ENCODE results near the gene VPS18.
A peak's percentile ranks its signal among the peaks of the same experiment; 100 is the strongest.

VPS18 gene

DNA sequence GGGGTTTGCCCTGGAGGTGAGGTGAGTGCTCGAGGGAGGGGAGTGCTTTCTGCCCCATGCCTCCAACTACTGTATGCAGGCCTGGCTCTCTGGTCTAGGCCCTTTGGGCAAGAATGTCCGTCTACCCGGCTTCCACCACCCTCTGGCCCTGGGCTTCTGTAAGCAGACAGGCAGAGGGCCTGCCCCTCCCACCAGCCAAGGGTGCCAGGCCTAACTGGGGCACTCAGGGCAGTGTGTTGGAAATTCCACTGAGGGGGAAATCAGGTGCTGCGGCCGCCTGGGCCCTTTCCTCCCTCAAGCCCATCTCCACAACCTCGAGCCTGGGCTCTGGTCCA, 44.3 kb downstream of the VPS18 start:
- DNase-seq (ENCODE audit: low read depth): no peak

DNA sequence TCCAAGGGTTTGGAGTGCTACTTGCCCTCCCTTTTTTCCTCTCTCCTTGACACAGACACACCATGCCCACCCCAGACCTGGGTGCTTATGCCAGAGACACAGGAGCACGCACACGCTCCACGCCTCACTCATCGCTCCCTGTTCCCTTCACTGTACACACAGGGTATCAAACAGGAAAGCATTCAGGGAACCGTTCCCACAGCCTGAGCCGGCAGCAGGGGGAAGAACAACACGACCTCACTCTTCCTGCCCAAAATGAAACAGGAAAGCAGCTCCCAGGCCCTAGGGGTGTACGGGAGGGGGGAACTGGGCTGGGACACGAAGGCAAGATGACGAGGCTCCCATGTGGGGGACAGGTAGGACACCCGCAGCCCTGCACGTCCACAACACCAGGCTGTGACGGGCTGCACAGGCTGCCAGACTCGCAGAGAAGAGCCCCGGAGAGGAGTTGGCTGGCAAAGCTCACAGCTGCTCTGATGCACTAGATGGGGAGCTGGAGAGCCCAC, 46.1 kb downstream of the VPS18 start:
- no peak for DNase-seq (ENCODE audit: low read depth)

DNA sequence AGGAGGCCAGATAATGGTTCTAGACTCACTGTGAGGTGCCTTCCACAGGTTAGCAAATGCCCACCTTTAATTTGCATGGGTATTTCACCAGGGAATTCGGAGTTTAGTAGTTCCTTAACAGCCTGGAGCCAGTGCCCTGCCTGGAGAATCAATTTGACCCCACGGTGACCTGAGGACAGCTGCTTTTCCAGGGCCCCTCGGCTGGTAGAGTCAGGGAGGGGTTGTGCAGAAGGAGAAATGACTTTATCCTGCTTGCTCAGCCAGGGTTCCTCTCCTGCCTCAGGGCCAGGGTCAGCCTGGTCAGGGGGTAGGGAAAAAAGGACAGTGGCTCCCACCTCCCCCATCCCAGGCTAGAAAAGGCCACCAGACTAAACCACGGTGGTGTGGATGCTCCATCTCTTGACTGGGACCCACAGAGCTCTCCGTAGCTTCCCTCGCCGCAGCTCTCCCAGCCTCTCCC, 46.8 kb downstream of the VPS18 start:
- DNase-seq (ENCODE audit: low read depth): no peak

DNA sequence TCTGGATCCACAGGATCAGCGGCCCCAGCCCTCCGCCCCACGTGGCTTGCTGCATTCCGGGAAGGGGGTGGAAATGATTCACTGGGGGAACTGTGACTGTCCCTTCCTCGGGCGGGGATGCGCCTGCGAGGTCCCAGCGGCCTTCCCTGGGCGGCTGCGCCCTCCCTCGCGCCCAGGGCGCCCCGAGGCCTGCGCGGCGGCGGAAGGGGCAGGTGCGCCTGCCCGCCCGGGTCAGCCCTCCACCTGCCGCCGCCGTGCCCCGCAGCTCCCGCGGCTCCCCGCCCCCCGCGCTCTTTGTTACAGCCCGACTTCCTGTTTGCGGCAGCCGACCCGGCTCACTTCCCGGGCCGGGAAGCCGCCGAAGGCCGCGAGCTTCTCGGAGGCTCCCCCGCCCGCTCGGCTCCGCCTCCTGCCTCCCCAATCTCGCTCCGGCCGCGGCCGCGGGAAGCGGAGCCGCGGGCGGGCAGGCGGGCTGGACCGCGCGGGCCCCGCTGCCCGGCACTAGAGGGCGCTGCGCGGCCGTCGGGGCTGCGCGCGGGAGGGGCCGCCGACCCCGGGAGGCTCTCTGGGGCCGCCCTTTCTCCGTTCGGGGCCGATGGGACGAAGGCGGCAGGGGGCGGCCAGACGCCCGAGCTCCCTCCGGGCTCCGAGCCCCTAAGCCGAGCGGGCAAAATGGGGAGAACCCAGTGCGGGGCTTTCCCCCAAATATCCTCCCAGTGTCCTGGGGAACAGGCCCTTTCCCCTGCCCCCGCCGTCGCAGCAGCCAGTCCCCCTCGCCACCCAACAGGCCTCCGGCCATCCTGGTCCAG, 47.5 kb downstream of the VPS18 start:
- no peak for DNase-seq (ENCODE audit: low read depth)

DNA sequence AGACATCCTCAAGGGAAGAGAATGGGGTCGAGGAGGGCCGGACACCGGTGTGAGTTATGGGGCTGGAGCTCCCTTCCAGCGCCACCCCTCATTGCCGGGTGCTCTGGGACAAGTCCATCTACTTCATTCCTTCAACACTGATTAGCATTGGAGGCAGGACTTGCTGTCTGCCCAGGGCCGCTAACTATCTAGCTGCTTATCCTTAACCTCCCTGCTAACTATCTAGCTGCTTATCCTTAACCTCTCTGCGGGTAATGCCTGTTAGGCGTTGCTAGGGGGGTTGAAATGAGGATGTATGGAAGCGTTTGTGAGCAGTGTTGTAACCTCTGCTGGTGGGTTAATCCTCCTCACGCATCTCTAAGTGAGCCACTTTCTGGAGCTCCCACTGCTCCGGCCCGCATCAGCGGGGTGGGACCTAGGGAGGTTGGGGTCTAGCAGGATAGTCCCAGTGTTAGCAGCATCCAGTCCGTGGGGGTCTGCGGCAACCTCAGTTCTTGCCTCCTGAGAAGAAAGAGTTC, 48.1 kb downstream of the VPS18 start:
- DNase-seq (ENCODE audit: low read depth): no peak

DNA sequence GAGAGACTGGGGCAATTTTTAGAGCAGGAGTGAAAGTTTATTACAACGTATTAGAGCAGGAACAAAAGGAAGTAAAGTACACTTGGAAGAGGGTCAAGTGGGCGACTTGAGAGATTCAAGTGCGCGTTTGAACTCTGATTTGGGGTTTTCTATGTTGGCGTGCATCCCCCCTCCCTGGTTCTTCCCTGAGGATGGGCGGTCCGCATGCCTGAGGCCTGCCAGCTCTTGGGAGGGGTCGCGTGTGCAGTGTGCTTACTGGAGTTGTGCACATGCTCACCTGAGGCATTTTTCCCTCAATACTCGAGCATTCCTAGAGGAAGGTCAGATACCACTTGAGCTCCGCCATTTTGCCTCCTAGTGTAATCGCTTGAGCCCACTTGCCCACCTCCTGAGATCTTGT, 48.6 kb downstream of the VPS18 start:
- DNase-seq (ENCODE audit: low read depth): no peak

DNA sequence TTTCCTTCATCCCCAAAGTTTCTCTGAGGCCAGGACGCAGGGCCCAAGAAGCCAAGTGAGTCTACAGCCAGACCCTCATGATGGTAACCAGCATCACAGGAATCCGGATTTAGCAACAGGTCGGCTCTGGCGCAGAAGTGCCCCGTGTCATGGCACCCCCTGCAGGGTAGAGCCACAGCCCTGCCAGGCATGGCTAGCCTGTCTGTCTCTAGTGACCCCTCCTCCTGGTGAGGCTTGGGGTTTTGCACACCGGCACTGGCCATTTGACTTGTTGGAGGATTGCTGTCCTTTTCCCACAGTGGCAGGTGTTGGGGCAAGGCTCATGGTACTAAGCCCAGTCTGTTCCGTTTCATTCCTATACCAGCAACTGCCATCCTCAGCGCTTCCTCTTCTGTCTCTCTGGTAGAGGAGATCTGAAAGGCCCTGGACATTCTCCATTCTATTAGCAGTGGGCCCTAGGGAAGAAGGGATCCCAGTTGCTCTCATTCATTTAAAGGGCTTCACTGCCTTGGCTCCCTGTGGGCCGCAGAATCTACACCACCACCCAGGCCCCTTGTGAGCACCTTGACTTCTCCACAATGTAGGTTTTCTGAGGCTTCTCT, 49.6 kb downstream of the VPS18 start:
- no peak for DNase-seq (ENCODE audit: low read depth)

DNA sequence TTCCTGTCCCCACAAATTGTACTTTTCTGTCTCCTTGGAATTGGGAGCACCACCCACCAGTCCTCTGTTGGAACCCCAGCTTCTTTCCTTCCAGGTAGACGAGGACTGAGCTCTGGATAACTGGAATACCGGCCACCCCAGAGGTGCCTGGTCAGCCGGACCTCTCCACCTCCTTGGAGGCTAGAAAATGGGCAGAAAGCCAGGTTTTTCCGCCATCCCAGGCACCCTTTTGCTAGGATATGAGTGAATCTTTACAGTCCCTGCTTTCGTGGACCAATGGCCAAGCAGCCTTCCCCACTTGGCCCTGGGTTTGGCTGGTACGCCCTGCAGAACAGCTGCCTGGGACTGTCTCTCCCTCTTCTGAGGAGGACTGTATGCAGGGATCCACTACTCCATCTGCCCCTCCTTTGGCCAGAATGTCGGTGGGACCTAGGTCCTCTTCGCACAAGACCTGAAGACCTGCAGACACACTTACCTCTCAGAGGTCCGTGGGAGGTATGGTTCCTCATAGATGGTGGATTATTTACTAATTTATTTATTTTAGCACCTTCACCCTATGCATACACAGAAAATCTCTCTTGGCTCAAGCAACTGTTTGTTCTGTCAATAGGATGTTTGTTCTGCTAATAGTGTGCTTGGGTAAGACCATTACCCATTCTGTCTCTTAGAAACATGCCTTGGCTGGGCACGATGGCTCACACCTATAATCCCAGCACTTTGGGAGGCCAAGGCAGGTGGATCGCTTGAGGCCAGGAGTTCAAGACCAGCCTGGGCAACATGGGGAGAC, 50.5 kb downstream of the VPS18 start:
- DNase-seq (ENCODE audit: low read depth): no peak

DNA sequence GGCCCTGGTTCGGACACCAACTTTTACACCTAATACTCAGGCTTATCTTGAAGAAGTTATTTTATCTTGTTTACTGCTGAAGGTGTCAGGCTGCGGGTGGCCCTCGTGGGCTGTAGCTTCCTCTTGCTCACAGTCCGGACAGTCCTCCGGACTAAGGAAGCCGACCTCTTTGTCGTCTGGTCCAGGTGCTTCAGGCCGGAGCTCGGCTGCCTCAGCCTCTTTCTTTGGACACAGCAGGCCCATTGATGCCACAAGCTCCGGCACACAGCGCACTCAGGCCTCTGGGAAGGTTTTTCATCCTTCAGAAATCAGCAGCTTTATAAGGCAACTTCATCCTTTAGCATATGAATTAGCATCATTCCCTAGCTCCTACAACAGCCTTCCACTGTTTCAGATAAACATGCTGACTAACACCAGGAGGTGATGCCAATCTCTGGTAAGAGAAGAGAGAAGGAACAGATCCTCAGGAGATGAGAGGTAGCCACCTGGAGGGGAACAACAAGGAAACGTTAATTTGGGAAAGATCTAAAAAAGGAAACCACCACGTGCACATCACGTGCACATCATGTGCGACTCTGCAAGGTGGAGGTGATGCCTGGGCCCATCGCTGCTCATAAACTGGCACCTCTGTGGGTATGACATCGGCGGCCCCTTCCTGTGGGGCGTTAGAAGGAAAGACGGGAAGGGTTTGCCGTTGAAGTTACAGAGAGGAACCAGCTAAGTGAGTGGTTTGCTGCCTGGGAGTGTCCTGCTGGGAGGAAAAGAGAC, 54.6 kb downstream of the VPS18 start:
- no peak for DNase-seq (ENCODE audit: low read depth)

DNA sequence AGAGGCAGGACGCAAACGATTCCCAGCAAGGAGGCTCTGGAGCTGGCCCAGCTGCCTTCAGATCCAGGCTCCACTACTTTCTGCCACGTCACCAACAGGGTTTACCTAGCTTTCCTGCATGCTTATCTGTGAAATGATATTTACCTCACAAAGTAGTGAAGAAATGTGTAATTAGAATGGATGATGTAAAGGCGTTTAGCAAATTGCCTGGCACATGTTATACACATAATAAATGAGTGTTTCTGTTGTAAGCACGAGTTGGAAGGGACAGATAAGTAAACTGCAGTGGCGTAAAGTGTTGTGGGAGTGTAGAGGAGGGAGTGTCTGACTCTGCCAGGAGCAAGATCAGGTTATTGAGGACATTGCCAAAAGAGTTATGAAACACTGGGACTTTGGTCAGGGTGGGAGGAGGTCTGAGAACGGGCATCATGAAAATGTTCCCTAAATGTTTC, 55.5 kb downstream of the VPS18 start:
- DNase-seq (ENCODE audit: low read depth): no peak

DNA sequence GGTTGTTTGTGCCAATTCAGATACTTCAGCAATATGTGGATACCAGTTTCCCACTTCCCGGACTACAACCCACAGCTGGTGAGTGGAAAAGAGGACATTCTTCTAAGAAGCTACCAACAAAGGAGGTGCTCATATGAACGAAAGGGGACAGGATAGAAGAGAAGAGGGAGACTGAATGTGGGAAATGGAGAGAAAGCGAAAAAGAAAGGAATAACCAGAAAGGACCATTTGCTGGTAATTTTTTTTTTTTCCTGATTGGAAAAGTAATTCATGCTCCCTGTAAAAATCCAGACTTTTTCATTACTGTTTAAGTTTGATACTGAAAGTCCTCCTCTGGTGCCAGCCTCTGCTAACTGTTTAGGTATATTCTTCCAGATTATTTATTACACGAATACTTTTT, 57.5 kb downstream of the VPS18 start:
- no peak for DNase-seq (ENCODE audit: low read depth)

DNA sequence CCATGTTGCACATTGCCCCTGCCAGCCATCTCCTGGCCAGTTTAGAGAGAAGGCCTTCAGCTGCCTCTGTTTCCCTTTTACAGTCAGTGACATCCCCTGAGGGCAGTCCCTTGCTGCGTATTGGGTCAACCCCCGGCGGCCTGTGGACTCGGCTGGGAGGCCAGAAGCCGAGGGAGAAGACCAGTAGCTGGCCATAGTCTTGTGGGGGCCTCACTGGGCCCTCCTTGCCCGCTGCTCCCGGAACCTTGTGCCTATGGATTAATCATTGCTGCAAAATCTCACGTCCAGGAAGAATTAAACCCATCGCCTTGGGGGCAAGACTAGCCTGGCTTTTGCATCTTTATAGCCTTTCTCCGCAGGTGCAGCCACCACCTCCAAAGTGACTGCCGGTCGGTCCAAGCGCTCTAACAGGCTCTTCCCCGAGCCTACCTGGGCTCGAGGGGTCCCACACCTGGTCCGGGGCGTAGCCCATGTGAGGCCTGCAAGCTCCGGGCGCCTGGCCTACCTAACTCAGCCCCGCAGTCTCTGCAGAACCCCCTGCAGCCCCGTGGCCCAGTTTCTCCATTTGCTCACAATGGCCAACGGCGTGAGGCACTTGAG, 58.2 kb downstream of the VPS18 start:
- DNase-seq (ENCODE audit: low read depth): no peak

DNA sequence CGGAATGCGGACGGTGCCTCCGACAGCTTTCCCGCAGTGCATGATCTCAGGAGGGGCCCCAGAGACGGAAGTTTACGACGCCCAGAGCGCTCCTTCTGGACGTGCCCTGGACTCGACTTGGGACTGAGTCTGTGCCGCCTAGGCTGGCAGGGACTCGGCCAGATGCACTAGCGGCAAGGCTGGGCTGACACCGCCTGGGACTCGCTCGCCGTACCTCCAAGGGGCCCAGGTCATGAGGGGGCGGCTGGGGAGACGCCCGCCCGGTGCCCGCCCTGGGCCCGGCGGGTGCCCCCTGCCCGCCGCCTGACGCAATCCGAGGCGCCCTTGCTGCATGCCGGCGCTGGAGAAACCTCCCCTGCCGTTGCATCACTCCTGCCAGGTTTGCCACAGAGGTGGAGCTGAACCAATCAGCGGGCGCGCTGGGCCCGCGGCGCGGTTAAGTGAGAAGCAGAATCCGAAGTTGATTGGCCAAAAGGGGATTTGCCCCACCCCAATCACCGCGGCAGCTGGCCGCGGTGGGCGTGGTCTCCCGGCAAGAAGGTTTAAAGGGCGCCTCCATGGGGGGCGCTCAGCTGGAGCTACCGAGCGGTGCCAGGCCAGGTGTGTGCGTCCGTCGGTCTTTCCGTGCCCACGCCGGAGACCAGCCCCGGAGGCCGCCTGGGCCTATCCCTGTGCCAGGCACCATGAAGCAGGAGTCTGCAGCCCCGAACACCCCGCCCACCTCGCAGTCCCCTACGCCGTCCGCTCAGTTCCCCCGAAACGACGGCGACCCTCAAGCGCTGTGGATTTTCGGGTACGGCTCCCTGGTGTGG, 58.9 kb downstream of the VPS18 start, which contains the start of gene CHAC1:
Gene CHAC1, plus strand, starts transcription at position 571 of the 812 bp plus-strand sequence. Its CDS starts 113 bp downstream, at position 684.
- DNase-seq (ENCODE audit: low read depth): peak; percentile 79
